Activated T-cell treated with anti-CD3 and anti-CD28 coated beads, Interleukin-2, amount 50 U/mL, for 24 hours (primary cell): ENCODE data around the gene NDE1.
"Not testable (repeated sequence)": the region's sequence is repeated elsewhere in the genome, so short reads cannot be mapped to it uniquely, and the experiment has no call there.

Experiments used
- DNase-seq: peaks from one replicate; pipeline ENCODE4 v3.0.0-alpha.2; 2020
- H3K27ac Mint-ChIP-seq: 2 replicates; pipeline ENCODE4 v1.8.0; 2020; ENCODE audit warnings: mild to moderate bottlenecking, mixed read lengths
- H3K27me3 Mint-ChIP-seq: 2 replicates; pipeline ENCODE4 v1.8.0; 2020; ENCODE audit warnings: mixed read lengths
- H3K36me3 Mint-ChIP-seq: 2 replicates; pipeline ENCODE4 v1.8.0; 2020; ENCODE audit warnings: low read depth, mixed read lengths
- H3K4me1 Mint-ChIP-seq: 2 replicates; pipeline ENCODE4 v1.8.0; 2020; ENCODE audit warnings: low read depth, mixed read lengths
- H3K4me3 Mint-ChIP-seq: 2 replicates; pipeline ENCODE4 v1.8.0; 2020; ENCODE audit warnings: mild to moderate bottlenecking, moderate library complexity, mixed read lengths
- H3K9me3 Mint-ChIP-seq: 2 replicates; pipeline ENCODE4 v1.8.0; 2020; ENCODE audit warnings: mixed read lengths

Gene NDE1

GRCh38 chr16:15654591-15654990, 4.5 kb downstream of the NDE1 start:
- no peak for DNase-seq
- H3K27me3 Mint-ChIP-seq = no peaks in the 10 kb centered on the region
- H3K9me3 Mint-ChIP-seq = no peaks in the 10 kb centered on the region
- peaks cover 73% of the 10 kb centered on the region for H3K36me3 Mint-ChIP-seq
- H3K4me1 Mint-ChIP-seq = peaks cover 58% of the 10 kb centered on the region
- no peak overlapping the region for H3K4me3 Mint-ChIP-seq
- no peak overlapping the region for H3K27ac Mint-ChIP-seq

GRCh38 chr16:15655561-15655960, 5.5 kb downstream of the NDE1 start:
- peaks cover 64% of the 10 kb centered on the region for H3K4me1 Mint-ChIP-seq
- H3K36me3 Mint-ChIP-seq = peaks cover 77% of the 10 kb centered on the region
- not testable (repeated sequence) for H3K27me3 Mint-ChIP-seq, H3K4me3 Mint-ChIP-seq, DNase-seq, H3K27ac Mint-ChIP-seq, H3K9me3 Mint-ChIP-seq

DNA sequence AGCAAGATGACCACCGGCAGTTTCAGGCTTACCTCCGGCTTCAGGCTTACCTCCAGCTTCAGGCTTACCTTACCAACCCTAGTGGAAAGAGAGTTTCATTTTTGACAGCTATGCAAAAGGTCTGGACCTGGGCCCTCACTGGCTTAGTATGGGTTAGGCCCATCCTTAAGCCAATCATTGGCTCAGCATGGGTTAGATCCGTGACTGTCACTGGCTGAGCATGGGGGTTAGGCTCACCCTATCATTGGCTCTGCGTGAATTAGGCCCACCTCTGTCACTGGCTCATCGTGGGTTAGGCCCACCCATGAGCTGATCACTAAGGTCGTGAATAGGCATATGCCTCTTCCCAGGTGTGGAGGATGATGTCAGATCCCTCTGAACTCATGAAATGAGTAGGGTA, 8.1 kb downstream of the NDE1 start:
- no peak overlapping the region for H3K4me3 Mint-ChIP-seq
- H3K4me1 Mint-ChIP-seq = peaks cover 60% of the 10 kb centered on the region
- no peaks in the 10 kb centered on the region for H3K27me3 Mint-ChIP-seq
- no peaks in the 10 kb centered on the region for H3K9me3 Mint-ChIP-seq
- H3K27ac Mint-ChIP-seq = peak overlapping the region; percentile 79
- H3K36me3 Mint-ChIP-seq = peaks cover 79% of the 10 kb centered on the region
- no peak for DNase-seq

GRCh38 chr16:15658556-15658955, 8.5 kb downstream of the NDE1 start:
- Mint-ChIP-seq H3K4me3 (peak overlapping the region; percentile 5), H3K36me3 (peaks cover 78% of the 10 kb centered on the region), H3K27me3 (no peaks in the 10 kb centered on the region), H3K9me3 (no peaks in the 10 kb centered on the region), H3K27ac (peak overlapping the region; percentile 89), H3K4me1 (peaks cover 57% of the 10 kb centered on the region)
- DNase-seq = no peak

GRCh38 chr16:15660203-15660601, 10.2 kb downstream of the NDE1 start:
- Mint-ChIP-seq H3K4me3 (no peak overlapping the region), H3K27ac (peak overlapping the region; percentile 73), H3K36me3 (peaks cover 71% of the 10 kb centered on the region), H3K4me1 (peaks cover 50% of the 10 kb centered on the region), H3K27me3 (no peaks in the 10 kb centered on the region), H3K9me3 (no peaks in the 10 kb centered on the region)
- DNase-seq = no peak

DNA sequence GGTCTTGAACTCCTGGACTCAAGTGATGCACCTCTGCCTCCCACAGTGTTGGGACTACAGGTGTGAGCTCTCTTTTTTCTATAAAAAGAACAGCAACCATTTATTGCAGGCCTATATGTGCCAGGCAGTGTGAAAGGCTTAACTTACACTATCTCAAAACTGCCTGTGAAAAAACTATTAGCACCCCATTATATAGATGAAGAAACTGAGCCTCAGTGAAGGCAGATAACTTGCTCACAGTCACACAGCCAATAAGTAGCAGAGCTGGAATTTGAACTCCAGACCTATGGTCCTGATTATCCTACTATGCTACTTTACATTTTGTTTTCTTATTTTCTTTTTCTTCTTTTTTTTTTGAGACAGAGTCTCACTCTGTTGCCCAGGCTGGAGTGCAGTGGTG, 15.1 kb downstream of the NDE1 start:
- no peaks in the 10 kb centered on the region for H3K9me3 Mint-ChIP-seq
- no peak overlapping the region for H3K27ac Mint-ChIP-seq
- peaks cover 20% of the 10 kb centered on the region for H3K4me1 Mint-ChIP-seq
- no peaks in the 10 kb centered on the region for H3K27me3 Mint-ChIP-seq
- peaks cover 85% of the 10 kb centered on the region for H3K36me3 Mint-ChIP-seq
- DNase-seq = no peak
- H3K4me3 Mint-ChIP-seq = no peak overlapping the region

GRCh38 chr16:15667091-15667742, 17.2 kb downstream of the NDE1 start:
- Mint-ChIP-seq H3K27ac (no peak overlapping the region), H3K4me3 (no peak overlapping the region), H3K27me3 (no peaks in the 10 kb centered on the region), H3K36me3 (peaks cover 89% of the 10 kb centered on the region), H3K9me3 (no peaks in the 10 kb centered on the region), H3K4me1 (peaks cover 17% of the 10 kb centered on the region)
- no peak for DNase-seq

DNA sequence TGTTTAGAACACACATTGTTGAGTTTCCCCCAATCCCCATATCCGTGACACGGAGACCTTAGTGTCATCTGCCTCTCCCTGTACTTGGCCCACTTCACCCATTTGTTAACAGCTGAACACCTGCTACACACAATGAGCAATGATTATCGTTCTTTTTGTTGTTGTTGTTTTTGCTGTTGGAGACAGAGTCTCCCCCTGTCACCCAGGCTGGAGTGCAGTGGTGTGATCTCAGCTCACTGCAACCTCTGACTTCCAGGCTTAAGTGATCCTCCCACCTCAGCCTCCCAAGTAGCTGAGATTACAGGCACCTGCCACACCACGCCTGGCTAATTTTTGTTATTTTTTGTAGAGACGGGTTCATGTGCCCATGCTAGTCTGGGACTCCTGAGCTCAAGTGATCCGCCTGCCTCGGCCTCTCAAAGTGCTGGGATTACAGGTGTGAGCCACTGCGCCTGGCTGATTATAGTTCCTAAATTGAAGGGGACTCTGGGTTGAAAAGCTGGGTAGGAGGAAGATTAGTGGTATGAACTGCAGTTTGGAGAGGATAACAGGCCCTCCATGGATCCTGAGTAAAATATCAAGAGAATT, 21.6 kb downstream of the NDE1 start:
- DNase-seq = no peak
- Mint-ChIP-seq H3K4me3 (no peak overlapping the region), H3K4me1 (peaks cover 40% of the 10 kb centered on the region), H3K27me3 (no peaks in the 10 kb centered on the region), H3K36me3 (peaks cover 98% of the 10 kb centered on the region), H3K9me3 (no peaks in the 10 kb centered on the region), H3K27ac (peak overlapping the region; percentile 91)

- H3K36me3 Mint-ChIP-seq = peaks cover 98% of the 10 kb centered on the region
- not testable (repeated sequence) for H3K4me3 Mint-ChIP-seq, H3K9me3 Mint-ChIP-seq, H3K27me3 Mint-ChIP-seq, DNase-seq
- peaks cover 40% of the 10 kb centered on the region for H3K4me1 Mint-ChIP-seq
- peak overlapping the region; percentile 91 for H3K27ac Mint-ChIP-seq
Measured at GRCh38 chr16:15672127-15672513, 22.1 kb downstream of the NDE1 start.

DNA sequence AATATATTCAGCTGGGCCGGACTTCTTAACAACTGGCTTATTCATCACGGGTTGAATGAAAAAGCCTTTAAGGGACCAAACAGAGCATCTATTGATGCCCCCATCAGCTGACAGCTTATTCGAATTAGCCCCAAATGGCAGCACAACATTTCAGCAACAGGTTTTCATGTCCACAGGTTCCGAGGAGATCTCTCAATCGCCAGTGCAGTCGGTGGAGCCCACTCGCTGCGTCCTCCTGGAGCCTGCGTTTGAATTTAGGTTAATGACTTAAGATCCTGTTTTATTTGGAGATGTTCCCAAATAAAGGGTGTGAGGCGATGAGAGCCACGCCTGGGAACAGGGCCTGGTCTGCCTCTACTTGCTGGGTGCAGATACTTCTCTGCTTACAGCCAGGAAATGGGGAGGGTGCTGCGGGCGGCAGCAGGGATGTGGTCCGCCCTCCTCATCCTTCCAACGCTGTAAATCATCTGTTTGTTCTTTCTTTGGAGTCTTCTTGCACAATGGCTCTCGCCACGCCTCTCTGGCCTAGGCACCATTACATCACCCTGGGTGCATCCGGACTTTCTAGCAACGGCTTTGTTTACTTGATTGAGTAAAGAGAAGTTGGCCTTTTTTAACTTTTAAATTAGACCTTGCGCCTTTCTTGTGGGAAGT, 22.6 kb downstream of the NDE1 start:
- Mint-ChIP-seq H3K9me3 (no peaks in the 10 kb centered on the region), H3K27ac (peak overlapping the region; percentile 91), H3K27me3 (no peaks in the 10 kb centered on the region), H3K36me3 (peaks cover 96% of the 10 kb centered on the region), H3K4me1 (peaks cover 40% of the 10 kb centered on the region), H3K4me3 (peak overlapping the region; percentile 48)
- peak; percentile 61 for DNase-seq

GRCh38 chr16:15674571-15674970, 24.5 kb downstream of the NDE1 start:
- H3K36me3 Mint-ChIP-seq = peaks cover 95% of the 10 kb centered on the region
- no peak overlapping the region for H3K4me3 Mint-ChIP-seq
- H3K27ac Mint-ChIP-seq = peak overlapping the region; percentile 91
- no peaks in the 10 kb centered on the region for H3K27me3 Mint-ChIP-seq
- DNase-seq = no peak
- H3K4me1 Mint-ChIP-seq = peaks cover 40% of the 10 kb centered on the region
- no peaks in the 10 kb centered on the region for H3K9me3 Mint-ChIP-seq

DNA sequence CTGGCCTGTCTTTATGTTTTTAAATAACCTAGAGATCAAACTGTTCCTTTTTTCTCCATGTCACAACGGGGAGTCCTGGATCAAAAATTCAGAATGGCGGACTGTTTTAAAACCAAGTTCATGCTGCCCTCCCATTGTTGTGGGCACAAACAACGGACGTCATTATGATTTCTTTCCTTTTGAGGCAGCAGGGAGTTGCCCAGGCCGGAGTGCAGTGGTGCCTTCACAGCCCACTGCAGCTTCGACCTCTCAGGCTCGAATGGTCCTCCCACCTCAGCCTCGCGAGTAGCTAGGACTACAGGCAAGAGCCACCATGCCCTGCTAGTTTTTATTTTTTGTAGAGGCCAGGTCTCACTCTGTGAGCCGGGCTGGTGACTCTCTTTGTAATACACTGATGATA, 26.5 kb downstream of the NDE1 start:
- H3K36me3 Mint-ChIP-seq = peaks cover 93% of the 10 kb centered on the region
- no peaks in the 10 kb centered on the region for H3K27me3 Mint-ChIP-seq
- H3K4me3 Mint-ChIP-seq = no peak overlapping the region
- no peak for DNase-seq
- H3K9me3 Mint-ChIP-seq = no peaks in the 10 kb centered on the region
- peaks cover 41% of the 10 kb centered on the region for H3K4me1 Mint-ChIP-seq
- H3K27ac Mint-ChIP-seq = peak overlapping the region; percentile 2

DNA sequence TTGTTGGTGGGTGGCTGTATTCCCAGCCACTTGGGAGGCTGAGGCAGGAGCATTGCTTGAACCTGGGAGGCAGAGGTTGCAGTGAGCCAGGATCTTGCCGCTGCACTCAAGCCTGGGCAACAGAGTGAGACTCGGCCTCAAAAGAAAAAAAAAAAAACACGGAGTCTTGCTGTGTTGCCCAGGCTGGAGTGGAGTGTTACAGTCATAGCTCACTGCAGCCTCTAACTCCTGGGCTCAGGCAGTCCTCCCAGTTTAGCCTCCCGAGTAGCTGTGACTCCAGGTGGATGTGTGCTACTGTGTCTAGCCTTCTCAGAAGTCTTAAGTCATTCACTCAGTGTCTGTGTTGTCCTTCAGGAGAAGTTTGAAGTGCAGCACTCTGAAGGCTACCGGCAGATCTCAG, 27.4 kb downstream of the NDE1 start:
- Mint-ChIP-seq H3K27ac (no peak overlapping the region), H3K4me1 (peaks cover 37% of the 10 kb centered on the region), H3K4me3 (no peak overlapping the region), H3K9me3 (no peaks in the 10 kb centered on the region), H3K36me3 (peaks cover 93% of the 10 kb centered on the region), H3K27me3 (no peaks in the 10 kb centered on the region)
- DNase-seq = no peak

DNA sequence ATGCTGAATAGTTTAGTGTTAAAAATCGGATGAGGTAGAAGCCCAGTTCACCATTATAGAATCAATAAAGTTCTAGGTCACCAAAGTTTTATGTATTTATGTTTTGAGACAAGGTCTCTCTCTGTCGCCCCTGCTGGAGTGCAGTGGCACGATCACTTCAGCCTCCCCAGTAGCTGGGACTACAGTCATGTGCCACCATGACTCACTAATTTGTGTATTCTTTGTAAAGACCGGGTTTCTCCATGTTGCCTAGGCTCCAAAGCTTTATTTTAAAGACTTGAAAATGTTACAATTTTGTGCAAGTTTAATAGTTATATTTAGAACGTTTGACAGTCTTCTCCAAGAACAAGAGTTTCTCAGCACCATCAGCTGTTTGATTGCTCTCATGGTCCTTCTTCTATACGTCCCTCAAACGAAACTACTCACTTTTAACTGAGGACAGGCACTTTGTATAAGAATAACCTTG, 32.1 kb downstream of the NDE1 start:
- Mint-ChIP-seq H3K4me3 (no peak overlapping the region), H3K27me3 (no peaks in the 10 kb centered on the region), H3K27ac (peak overlapping the region; percentile 59), H3K36me3 (peaks cover 93% of the 10 kb centered on the region), H3K4me1 (peaks cover 11% of the 10 kb centered on the region), H3K9me3 (no peaks in the 10 kb centered on the region)
- peak; percentile 44 for DNase-seq

- Mint-ChIP-seq H3K4me1 (peaks cover 8% of the 10 kb centered on the region), H3K27ac (no peak overlapping the region), H3K36me3 (peaks cover 95% of the 10 kb centered on the region), H3K27me3 (no peaks in the 10 kb centered on the region), H3K4me3 (no peak overlapping the region), H3K9me3 (no peaks in the 10 kb centered on the region)
- no peak for DNase-seq
Measured at GRCh38 chr16:15686287-15686686, 36.2 kb downstream of the NDE1 start.
